ENCODE measurements around the gene RASA2. TPM values are rescaled to one million over a fixed set of nuclear protein-coding genes. Genes with fewer than 3 reads are reported as not detected.
A peak's percentile ranks its signal among the peaks of the same experiment; 100 is the strongest.

Gene RASA2
- total RNA-seq, 1 donor from 2014 or later = 42.3 TPM

- POLR2A ChIA-PET = no interaction called here
- intact Hi-C loops (cut with micrococcal nuclease) = loop anchor here (1.0 kb wide), 6 partner anchors 116 to 704 kb away; partner anchors contain the start of gene RNF7
Measured at GRCh38 chr3:141575879-141576743, 89.3 kb downstream of the RASA2 start.

GRCh38 chr3:141576744-141577052 lies 89.9 kb downstream of the RASA2 start:
- H3K4me3 Mint-ChIP-seq = no peak overlapping the region
- H3K27me3 Mint-ChIP-seq = no peaks in the 10 kb centered on the region
- CTCF ChIA-PET = interaction anchor here (1.0 to 1.3 kb wide), 2 partner anchors 336 to 704 kb away, joined by 3 to 6 read pairs; no protein-coding TSS in a partner anchor
- peaks cover 70% of the 10 kb centered on the region for H3K36me3 Mint-ChIP-seq (ENCODE audit: low read depth)
- H3K9me3 Mint-ChIP-seq = no peaks in the 10 kb centered on the region
- peaks cover 5% of the 10 kb centered on the region for H3K4me1 Mint-ChIP-seq
- POLR2A ChIA-PET = no interaction called here
- DNase-seq (no peak), ATAC-seq (ENCODE audit: low read depth) (no peak)
- intact Hi-C loops (cut with micrococcal nuclease) = loop anchor here (1.0 kb wide), 6 partner anchors 116 to 704 kb away; partner anchors contain the start of gene RNF7
- TF ChIP-seq CTCF (IDR thresholded peaks at IDR 0.05) = no peak
- H3K27ac Mint-ChIP-seq = no peak overlapping the region

More at GRCh38 chr3:141575879-141576743, 89.3 kb downstream of the RASA2 start:
- H3K4me1 Mint-ChIP-seq = peaks cover 5% of the 10 kb centered on the region
- no peaks in the 10 kb centered on the region for H3K9me3 Mint-ChIP-seq
- H3K27me3 Mint-ChIP-seq = no peaks in the 10 kb centered on the region
- peaks cover 71% of the 10 kb centered on the region for H3K36me3 Mint-ChIP-seq (ENCODE audit: low read depth)
- CTCF ChIA-PET = interaction anchor here (1.0 to 1.3 kb wide), 2 partner anchors 337 to 704 kb away, joined by 3 to 6 read pairs; no protein-coding TSS in a partner anchor
- H3K27ac Mint-ChIP-seq = peak overlapping the region; percentile 19
- no peak for TF ChIP-seq CTCF (IDR thresholded peaks at IDR 0.05)
- peak; percentile 47 for ATAC-seq (ENCODE audit: low read depth)
- H3K4me3 Mint-ChIP-seq = no peak overlapping the region
- no peak for DNase-seq

GRCh38 chr3:141578202-141578973 lies 91.6 kb downstream of the RASA2 start:
- DNase-seq (no peak), ATAC-seq (ENCODE audit: low read depth) (no peak)
- Mint-ChIP-seq H3K4me3 (no peak overlapping the region), H3K4me1 (peaks cover 5% of the 10 kb centered on the region), H3K27me3 (no peaks in the 10 kb centered on the region), H3K36me3 (ENCODE audit: low read depth) (peaks cover 71% of the 10 kb centered on the region), H3K9me3 (no peaks in the 10 kb centered on the region), H3K27ac (no peak overlapping the region)
- intact Hi-C loops (cut with micrococcal nuclease) = no loop called here
- TF ChIP-seq CTCF (IDR thresholded peaks at IDR 0.05) = no peak
- ChIA-PET POLR2A (no interaction called here), CTCF (no interaction called here)

GRCh38 chr3:141594357-141594756 lies 107.5 kb downstream of the RASA2 start:
- intact Hi-C loops (cut with micrococcal nuclease) = no loop called here
- CTCF ChIA-PET = no interaction called here
- peaks cover 88% of the 10 kb centered on the region for H3K36me3 Mint-ChIP-seq (ENCODE audit: low read depth)
- POLR2A ChIA-PET = interaction anchor here (0.6 kb wide), 1 partner anchor 74 kb away, joined by 5 read pairs; no protein-coding TSS in a partner anchor
- H3K4me1 Mint-ChIP-seq = no peaks in the 10 kb centered on the region
- TF ChIP-seq CTCF (IDR thresholded peaks at IDR 0.05) = no peak
- ATAC-seq (ENCODE audit: low read depth) (no peak), DNase-seq (no peak)
- no peak overlapping the region for H3K4me3 Mint-ChIP-seq
- H3K27me3 Mint-ChIP-seq = no peaks in the 10 kb centered on the region
- no peaks in the 10 kb centered on the region for H3K9me3 Mint-ChIP-seq
- no peak overlapping the region for H3K27ac Mint-ChIP-seq

- Mint-ChIP-seq H3K9me3 (peaks cover 7% of the 10 kb centered on the region), H3K4me1 (no peaks in the 10 kb centered on the region), H3K36me3 (ENCODE audit: low read depth) (peaks cover 83% of the 10 kb centered on the region), H3K27ac (no peak overlapping the region), H3K27me3 (no peaks in the 10 kb centered on the region), H3K4me3 (no peak overlapping the region)
- no peak for TF ChIP-seq CTCF (IDR thresholded peaks at IDR 0.05)
- intact Hi-C loops (cut with micrococcal nuclease) = no loop called here
- ATAC-seq (ENCODE audit: low read depth) = no peak
- POLR2A ChIA-PET = interaction anchor here (0.6 kb wide), 1 partner anchor 13 kb away, joined by 4 read pairs; no protein-coding TSS in a partner anchor
- CTCF ChIA-PET = no interaction called here
- DNase-seq = no peak
Measured at GRCh38 chr3:141597931-141598330, 111.1 kb downstream of the RASA2 start.
